ENCODE data around the gene SIPA1L2.
"Not testable (repeated sequence)": the region's sequence is repeated elsewhere in the genome, so short reads cannot be mapped to it uniquely, and the experiment has no call there.

Gene SIPA1L2

DNA sequence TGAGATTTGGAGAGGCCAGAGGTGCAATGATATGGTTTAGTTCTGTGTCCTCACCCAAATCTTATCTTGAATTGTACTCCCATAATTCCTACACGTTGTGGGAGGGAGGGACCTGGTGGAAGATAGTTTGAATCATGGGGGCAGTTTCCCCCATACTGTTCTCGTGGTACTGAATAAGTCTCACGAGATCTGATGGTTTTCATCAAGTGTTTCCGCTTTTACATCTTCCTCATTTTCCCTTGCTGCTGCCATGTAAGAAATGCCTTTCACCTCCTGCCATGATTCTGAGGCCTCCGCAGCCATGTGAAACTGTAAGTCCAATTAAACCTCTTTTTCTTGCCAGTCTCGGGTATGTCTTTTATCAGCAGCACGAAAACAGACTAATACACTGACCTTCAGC, 17.1 kb downstream of the SIPA1L2 start:
- DNase-seq = not testable (repeated sequence)

DNA sequence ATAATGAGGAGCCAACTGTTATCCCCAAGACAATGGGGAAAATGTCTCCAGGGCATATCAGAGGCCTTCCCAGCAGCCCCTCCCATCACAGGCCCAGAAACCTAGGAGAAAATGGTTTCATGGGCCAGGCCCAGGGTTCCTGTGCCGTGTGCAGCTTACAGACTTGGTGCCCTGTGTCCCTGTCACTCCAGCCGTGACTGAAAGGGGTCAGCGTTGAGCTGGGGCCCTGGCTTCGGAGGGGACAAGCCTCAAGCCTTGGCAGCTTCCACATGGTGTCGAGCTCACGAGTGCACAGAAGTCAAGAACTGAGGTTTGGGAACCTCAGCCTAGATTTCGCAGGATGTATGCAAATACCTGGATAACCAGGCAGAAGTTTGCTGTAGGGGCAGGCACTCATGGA, 18.1 kb downstream of the SIPA1L2 start:
- DNase-seq = no peak

DNA sequence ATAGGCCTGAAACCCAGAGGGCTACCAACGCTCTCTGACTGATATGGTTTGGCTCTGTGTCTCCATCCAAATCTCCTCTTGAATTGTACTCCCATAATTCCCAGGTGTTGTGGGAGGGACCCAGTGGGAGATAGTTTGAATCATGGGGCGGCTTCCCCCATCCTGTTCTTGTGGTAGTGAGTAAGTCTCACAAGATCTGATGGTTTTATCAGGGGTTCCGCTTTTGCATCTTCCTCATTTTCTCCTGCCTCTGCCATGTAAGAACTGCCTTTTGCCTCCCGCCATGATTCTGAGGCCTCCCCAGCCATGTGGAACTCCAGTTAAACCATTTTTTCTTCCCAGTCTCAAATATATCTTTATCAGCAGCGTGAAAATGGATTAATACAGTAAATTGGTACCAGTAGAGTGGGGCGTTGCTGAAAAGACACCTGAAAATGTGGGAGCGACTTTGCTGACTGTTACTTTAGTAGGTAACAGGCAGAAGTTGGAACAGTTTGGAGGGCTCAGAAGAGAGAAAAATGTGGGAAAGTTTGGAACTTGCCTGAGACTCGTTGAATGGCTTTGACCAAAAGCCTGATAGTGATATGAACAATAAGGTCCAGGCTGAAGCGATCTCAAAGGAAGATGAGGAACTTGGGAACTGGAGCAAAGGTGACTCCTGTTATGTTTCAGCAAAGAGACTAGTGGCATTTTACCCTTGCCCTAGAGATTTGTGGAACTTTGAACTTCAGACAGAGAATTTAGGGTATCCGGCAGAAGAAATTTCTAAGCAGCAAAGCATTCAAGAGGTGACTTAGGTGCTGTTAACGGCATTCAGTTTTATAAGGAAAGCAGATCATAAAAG, 18.8 kb downstream of the SIPA1L2 start:
- not testable (repeated sequence) for DNase-seq

DNA sequence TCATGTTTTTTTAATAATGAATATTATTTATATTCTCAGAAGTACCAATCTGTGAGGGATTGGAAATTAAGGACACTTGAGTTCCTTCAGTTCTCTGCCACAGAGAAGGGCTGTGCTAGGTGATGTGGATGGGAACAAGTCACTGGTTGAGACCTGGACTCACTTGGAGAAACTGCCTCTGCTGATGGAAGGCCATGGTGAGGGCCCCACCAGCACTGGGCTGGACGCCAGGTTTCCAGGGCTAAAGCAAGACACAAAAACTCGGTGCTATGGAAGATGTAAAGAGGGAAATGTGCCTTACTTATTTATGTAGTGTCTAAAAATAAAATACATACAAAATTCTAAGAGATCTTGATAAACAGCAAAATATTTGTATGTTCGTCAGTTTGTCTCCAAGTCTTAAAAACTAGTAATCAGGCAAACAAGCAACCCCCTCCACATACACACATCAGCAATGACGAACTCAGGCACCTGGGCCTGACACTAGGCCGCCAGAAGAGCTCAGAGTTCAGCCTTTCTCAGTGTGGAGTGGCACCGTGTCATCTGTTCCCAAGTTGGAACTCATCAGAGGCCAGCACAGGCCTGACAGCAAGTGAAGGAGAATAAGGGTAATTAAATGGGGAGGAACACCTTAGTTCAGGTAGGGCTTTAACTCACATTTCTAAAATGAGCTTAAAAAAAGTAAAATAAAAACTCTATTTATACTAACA, 19.6 kb downstream of the SIPA1L2 start:
- DNase-seq = no peak

DNA sequence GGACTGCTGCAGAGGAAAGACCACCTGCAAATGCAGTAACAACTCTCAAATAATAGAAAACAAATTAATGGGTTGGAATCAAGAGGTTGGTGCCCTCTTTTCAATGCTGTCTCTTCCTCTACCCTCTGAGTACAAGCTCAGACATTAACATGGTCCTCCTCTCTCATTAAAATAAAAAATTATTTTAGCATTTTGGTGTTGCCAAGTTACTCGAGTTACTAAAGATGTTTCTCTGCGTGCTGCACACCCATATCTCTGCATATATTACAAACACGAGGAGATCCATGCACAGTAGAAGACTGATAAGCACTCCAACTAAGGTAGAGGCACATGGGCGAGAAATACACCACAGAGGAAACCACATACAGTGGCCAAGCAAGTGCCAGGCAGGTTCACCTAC, 21.5 kb downstream of the SIPA1L2 start:
- no peak for DNase-seq

DNA sequence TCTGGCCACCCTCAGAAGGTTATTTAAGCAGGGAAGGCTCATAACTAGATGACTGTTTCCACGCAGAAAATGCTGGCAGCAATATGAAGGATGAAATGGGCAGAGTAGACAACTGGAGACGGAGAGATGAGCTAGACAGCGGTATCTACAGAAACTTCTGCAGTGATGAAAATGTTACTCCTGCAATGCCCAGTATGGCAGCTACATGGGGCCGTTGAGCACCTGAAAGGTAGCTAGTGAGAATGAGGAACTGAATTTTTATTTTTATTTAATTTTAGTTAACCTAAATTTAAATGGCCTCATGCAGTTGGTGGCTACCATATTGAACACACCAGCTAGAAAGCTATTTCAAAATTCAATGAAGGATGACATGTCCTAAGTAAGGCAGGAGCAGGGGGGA, 27.3 kb downstream of the SIPA1L2 start:
- DNase-seq = no peak

DNA sequence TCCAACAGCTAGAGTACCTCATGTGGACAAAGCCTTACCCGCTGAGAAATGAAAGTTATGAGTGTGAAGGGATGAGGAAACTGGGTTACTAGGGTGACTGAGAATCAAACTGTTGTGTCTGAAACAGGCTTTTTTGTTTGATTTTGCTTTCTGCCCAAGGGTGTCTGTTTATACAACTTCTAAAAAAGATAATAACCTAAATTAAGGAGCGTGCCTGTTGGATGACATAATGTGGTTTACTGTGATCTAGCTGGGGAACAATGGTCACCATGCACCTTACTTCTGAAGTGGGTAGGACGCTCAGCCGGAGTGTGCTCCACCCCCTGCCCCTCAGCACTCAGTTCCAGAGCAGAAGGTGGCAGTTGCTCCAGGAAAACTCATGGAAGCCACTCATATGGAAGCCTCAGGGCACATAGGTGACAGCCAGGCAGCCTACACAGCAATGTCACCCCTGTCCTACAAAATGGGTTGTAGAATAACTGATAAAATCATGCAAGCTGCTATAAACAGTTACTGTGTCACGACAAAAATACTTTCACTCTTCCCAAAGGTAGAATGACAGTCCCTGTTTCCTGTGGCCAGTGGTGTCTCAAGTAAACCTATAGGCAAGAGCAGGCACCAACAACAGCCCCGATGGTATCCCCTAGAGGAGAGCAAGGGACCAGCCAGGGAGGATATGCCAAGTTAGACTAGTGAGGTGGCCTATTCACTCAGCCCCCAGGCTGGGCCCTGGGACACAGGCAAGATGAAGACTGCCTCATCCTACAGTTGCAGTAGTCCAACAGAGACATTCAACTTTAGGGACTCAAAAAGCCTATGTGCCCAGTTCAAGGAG, 29.3 kb downstream of the SIPA1L2 start:
- no peak for DNase-seq

DNA sequence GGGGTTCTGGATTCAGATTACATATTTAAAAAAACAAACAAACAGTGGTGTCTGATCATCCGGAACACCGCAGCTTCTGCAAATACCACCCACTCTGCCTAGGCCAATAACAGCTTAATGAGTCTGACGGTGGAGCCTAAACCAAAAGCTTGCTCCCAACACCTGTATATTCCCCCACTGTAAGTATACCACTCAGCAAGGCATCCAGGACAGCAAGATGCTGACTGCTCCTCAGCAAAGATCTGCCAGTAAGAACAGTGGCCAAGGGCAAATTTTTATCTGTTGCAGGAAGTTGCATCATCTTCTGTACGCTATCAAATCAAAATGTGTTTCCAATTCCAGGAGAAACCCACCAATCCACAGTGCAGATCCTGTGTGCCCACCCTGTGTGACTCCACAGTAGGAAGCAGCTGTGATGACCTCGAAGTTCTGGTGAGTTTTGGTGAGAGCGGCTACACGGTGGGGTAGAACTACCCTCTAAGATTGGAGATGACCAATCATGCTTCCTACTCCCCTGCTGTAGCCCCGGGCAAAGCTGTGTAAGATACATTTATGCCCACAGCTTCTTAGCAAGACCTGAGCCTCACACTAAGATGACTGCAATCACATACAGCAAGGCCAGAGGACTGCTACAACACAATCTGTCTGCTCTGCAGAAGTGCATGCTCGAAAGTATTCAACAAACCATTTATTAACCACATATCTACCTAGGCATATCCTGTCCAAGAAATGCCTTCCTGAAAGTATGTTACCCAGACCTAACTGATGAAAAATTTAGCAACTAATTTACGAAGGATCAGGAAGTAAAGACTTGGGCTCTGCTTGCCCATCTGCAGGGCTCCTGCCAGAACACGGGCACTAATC, 30.5 kb downstream of the SIPA1L2 start:
- DNase-seq = no peak

DNA sequence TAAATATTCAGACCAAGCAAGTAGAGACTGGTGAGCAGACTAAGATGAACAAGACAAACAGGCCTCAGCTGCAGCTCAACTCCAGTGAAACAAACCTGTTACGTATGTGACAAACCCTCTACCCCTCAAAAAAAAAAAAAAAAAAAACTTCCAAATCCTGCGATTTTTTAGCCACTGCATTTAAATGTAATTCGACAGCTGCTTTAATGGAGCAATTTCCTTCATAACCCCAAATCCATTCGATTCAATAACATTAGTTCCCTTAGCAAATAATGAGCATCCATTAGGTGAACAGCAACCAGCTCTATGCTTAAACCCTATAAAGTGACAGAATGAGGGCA, 31.1 kb downstream of the SIPA1L2 start:
- no peak for DNase-seq

DNA sequence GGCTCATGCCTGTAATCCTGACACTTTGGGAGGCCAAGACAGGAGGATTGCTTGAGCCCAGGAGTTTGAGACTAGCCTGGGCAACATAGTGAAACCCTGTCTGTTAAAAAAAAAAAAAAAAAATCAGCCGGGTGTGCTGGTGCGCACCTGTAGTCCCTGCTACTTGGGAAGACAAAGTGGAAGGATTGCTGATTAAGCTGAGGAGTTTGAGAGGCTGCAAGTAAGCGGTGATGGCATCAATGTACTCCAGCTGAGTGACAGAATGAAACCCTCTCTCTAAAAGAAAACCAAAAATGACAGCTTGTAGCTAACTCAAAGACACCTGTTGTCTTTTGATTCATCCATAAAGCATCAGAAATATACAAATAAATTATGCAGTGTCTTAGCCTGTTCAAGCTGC, 31.8 kb downstream of the SIPA1L2 start:
- no peak for DNase-seq

DNA sequence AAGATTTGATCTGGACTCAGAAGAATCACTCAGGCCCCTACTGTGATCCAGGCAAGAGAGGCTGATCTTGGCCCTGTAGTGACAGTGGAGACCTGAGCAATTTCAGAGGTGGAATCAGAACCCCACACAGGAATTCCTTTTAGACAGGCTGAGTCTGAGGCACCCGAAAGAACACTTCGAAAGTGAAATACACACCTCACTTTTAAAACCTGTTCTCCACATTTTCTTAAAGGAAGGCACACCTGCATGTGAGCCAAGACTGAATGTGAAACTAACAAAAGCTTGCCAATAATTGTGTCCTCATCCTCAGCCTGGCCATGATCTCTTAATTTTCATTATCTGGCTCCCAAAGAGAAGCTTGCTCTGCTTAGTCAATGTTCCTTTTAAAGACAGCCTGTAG, 32.2 kb downstream of the SIPA1L2 start:
- DNase-seq = no peak

DNA sequence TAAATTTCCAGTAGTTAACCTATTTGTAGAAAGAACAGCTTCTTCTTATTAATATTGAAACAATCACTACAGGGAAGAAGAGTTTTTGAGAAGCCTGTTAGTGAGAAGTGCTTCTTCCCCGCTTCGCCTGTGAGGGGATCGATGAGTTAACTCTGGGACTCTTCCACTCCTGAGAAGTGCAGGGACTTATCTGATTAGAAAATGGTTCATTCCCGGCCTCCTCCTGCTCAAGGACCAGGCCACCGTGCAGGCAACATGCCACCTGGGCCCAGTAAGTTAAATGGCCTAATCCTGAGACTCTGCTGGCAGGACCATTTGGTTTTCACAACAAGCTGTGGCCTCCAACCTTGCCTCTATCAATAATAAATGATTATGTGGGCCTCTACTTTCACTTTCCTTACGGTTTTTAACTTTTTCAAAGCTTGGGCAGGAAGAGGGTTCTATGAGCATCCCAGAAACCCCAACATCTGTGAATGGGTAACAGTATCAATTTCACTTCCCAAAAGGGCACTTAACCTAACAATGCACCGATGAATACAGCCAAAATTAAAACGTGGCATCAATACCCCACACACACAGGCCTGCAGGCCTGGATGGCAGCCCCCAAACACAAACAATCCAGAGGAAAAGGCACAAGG, 33.1 kb downstream of the SIPA1L2 start:
- no peak for DNase-seq

DNA sequence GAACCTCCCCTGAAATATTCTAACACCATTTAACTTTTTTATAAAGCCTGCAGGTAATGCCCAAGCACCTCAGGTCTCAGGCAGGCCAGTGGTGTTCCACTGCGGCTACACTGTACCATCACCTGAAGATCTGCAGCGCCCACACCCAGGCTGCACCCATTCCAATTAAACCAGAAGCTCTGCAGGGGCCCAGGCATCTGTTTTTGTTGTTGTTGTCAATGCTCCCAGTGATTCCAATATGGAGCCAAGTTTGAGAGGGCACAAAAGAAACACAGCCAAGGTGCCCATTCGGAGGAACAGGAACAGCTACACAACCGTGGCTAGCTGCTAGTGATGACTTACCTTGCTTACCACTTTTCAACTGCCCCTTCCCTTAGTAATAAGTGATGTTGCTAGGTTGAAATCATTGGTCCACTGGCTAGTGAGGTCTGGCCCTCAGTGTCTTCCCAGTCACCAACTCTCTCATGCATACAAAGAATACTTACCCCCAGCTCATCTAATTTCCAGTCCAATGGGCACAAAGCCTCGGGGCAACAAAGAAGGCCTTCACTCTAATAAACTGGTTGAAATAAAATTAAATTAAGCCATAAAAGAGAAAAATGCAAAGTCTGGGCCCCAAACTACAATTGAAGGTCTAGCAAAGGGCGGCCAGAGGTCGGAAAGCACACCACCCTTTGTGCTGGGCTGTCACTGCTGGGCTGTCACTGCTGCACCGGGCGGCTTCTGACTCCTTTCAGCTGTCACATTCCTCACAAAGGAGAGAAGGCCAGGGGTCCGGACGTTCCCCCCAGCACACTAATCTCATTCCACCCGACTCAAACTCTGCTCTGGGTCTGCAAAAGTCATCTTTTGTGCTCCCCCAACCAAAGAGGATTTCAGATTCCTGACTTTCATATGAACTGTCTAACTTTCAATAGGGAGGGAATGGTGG, 34.9 kb downstream of the SIPA1L2 start:
- DNase-seq = no peak

DNA sequence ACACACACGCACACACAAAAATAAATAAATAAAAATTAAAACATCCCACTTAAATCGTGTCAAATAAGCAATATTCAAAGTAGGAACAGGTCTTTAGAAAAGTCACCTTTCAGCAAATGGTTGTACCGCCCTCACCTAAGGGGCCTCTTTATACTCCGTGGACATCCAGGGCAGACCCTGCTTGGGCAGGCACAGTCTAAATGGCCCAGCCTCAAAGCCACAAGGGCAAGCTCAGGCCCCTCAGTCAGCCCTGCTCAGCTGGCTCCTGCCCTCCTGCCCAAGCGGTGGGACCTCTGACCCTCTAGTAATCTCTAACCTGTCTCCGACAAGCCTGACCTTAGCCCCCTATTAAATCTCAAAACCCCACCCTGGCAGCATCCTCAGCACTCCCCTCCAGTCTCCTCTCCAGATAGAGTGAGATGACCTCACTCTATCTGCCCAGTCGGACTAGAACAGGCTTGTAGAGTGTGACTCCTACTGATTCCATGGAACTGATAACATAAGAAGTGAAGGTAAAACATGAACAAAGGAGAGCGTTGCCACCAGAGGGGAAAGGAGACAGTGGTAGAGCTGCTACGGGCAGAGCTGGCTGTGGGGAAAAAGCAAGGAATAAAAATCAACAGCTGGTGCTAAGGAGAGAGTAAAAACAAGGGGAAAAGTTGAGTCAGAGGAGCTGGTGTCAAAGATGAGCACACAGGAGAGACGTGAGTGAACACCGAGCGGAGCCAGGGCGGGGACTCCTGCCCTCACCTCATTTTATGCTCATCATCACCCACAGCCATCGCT, 36.0 kb downstream of the SIPA1L2 start:
- DNase-seq = no peak

DNA sequence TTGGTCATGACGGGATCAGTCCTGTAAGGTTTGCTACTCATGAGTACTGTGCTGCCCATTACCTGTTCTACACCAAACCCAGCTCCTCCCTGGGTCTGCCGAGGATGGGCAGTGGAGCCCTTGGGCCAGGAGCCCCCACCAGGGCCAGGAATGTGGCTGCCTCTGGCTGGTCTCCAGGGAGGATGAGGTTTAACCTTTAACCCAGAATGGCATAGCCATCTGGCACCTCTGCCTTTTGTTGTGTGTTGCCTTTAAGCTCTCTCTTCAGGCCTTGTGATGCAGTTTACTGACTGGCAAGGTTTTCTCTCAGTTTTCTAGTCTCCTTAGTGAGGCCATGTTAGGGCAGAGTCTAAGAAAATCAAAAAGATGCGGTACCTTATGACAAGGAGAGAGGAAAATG, 38.6 kb downstream of the SIPA1L2 start:
- no peak for DNase-seq

DNA sequence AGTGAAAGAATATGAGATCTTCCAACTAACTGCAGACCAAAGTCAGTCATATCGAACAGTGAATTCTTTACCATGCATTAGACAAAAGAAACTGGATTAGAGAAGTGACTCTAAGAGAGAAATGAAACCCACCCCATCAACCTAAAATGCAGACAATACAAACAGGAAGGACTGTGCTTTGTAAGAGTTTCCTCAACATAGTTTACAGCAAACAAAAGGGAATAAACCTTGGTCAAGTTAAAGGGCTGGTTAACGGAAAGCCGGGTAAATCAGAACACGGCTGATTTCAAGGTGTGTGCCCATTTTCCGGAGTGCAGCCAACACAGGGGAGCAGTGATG, 39.2 kb downstream of the SIPA1L2 start:
- DNase-seq = no peak

DNA sequence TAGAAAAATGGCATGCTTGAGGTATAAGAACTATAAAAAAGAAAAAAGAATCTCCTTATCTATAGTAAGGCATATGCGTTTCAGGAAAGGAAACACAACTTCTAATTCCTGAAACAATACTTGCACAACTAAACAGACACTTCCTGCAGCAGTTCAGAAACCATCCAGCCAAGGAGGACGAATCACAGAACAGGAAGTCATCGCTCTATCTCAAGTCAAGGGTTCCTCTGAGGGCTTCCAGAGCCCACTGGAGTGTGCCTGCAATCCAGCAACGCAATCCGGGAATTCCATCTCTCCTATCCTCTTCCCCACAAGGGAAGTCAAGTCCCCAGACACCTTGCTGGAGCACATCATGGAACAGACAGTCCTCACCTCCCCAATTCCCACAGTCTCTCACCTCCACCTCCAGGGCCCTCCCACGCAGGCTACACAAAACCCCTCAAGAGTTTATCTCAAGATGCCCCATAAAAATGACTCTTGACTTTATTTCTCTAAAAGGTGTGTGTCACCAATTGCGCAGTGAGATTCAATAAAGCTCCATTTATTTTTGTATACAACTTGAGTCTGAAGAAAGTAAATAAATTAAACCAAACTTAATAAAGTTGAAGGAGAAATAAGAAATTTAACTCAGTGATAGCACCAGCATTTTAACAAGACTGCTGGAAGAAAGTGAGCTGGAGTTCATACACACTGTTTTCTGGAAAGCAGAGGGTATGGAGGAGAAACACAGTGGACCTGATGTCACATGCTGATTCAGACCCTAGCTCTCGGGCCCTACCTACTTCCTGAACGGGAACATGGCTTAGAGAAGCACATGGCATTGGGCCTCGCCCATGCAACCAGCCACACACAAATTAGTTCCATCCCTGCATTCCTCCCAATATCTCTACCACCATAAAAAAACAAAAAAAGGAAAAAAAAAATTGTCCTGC, 39.9 kb downstream of the SIPA1L2 start:
- DNase-seq = no peak

DNA sequence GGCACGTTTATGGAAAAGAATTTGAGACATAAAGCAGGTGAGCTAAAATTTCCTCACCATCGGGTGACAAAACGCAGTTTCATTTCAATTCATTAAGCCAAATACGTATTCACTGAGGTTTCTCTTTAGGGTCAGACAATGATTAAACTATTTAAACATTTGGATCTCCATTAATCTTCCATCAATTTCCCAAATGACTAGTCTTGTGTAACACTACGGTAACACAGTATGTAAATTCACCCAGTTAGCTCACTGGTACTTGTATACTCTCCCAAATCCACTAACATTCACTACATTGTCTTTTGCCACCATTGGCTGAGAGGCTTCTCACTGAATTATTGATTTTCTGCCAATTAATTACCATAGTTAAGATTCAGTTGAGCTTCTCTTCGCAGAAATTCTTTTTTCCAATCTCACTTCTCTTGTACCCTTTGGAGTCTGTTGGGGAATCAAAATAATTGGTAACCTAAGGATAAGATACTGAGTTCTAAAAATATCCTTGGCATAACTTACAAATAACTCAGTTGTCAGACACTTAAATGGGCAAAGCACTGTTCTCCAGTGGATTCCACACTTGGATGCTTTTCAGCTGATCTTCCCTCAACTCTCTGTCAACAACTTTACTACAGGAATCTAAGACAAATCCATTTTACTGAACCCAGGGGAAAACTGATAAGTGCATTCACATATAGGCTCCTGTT, 40.7 kb downstream of the SIPA1L2 start:
- DNase-seq = no peak
